NB4 (cell line): ENCODE measurements around the gene KCNIP4.

Source experiments
- MYC ChIP-seq: IDR thresholded peaks from 2 replicates; pipeline ENCODE4 v1.6.1; 2011; ENCODE audit warnings: low read depth, low read length
- POLR2A ChIP-seq: IDR thresholded peaks from 2 replicates; pipeline ENCODE4 v1.6.1; 2011; ENCODE audit warnings: mild to moderate bottlenecking; ENCODE audit not compliant: insufficient read length; ENCODE audit errors: extremely low read depth
- TF ChIP-seq, protein P1 (sequence below): IDR thresholded peaks from one replicate; pipeline ENCODE4 v1.5.1; 2012; ENCODE audit warnings: low read depth, low read length
- TF ChIP-seq, protein P2 (sequence below): IDR thresholded peaks from 2 replicates; pipeline ENCODE4 v1.6.1; 2011; ENCODE audit warnings: low read depth, low read length

DNA sequence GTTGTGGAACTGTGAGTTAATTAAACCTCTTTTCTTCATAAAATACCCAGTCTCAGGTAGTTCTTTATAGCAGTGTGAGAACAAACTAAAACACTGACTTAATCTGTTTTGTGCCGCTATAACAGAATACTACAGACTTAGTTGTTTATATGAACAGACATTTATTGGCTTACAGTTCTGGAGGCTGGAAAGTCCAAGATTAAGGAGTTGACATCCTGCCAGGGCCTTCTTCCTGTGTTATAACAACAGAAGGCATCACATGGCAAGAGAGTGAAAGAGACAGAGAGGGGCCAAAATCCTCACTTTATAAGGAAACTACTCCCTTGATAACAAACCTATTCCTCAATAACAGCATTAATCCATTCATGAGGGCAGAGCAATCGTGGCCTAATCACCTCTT lies 42.5 kb upstream of the KCNIP4 start:
- TF ChIP-seq, protein P1, sequence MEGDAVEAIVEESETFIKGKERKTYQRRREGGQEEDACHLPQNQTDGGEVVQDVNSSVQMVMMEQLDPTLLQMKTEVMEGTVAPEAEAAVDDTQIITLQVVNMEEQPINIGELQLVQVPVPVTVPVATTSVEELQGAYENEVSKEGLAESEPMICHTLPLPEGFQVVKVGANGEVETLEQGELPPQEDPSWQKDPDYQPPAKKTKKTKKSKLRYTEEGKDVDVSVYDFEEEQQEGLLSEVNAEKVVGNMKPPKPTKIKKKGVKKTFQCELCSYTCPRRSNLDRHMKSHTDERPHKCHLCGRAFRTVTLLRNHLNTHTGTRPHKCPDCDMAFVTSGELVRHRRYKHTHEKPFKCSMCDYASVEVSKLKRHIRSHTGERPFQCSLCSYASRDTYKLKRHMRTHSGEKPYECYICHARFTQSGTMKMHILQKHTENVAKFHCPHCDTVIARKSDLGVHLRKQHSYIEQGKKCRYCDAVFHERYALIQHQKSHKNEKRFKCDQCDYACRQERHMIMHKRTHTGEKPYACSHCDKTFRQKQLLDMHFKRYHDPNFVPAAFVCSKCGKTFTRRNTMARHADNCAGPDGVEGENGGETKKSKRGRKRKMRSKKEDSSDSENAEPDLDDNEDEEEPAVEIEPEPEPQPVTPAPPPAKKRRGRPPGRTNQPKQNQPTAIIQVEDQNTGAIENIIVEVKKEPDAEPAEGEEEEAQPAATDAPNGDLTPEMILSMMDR: no peak
- TF ChIP-seq, protein P2, sequence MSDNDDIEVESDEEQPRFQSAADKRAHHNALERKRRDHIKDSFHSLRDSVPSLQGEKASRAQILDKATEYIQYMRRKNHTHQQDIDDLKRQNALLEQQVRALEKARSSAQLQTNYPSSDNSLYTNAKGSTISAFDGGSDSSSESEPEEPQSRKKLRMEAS: no peak
- TF ChIP-seq POLR2A (no peak), MYC (no peak)
